ENCODE results near the gene ENKUR.
"Not testable (repeated sequence)": the region's sequence is repeated elsewhere in the genome, so short reads cannot be mapped to it uniquely, and the experiment has no call there.

The ENKUR gene

GRCh38 chr10:25023278-25023677, 7.3 kb upstream of the ENKUR start:
- no peak for DNase-seq (ENCODE audit: low spot score)

GRCh38 chr10:25018703-25019102, 2.7 kb upstream of the ENKUR start:
- no peak for DNase-seq (ENCODE audit: low spot score)

GRCh38 chr10:25017661-25018060, 1.7 kb upstream of the ENKUR start:
- DNase-seq (ENCODE audit: low spot score): no peak

- peak; percentile 7 for DNase-seq (ENCODE audit: low spot score)
These were observed 1.2 kb upstream of the ENKUR start for GRCh38 chr10:25017154-25017590.

GRCh38 chr10:25016376-25017153, 607 bp upstream of the ENKUR start, which contains the start of gene THNSL1:
THNSL1 (plus strand) TSS chr10:25016612; CDS start chr10:25023224, 6,612 bp downstream.
- DNase-seq (ENCODE audit: low spot score): peak; percentile 97

- DNase-seq (ENCODE audit: low spot score): no peak
These were observed 1.4 kb downstream of the ENKUR start for GRCh38 chr10:25014579-25014978.

GRCh38 chr10:25011591-25011990, 4.4 kb downstream of the ENKUR start:
- DNase-seq (ENCODE audit: low spot score): not testable (repeated sequence)

- no peak for DNase-seq (ENCODE audit: low spot score)
These were observed 17.9 kb downstream of the ENKUR start for GRCh38 chr10:24998044-24998443.

- no peak for DNase-seq (ENCODE audit: low spot score)
These were observed 20.9 kb downstream of the ENKUR start for GRCh38 chr10:24995072-24995471.

- DNase-seq (ENCODE audit: low spot score): no peak
These were observed 22.6 kb downstream of the ENKUR start for GRCh38 chr10:24993237-24993958.

GRCh38 chr10:24992512-24993133, 23.3 kb downstream of the ENKUR start:
- DNase-seq (ENCODE audit: low spot score): no peak

GRCh38 chr10:24991298-24991697, 24.7 kb downstream of the ENKUR start:
- DNase-seq (ENCODE audit: low spot score): no peak

GRCh38 chr10:24989867-24990266, 26.1 kb downstream of the ENKUR start:
- no peak for DNase-seq (ENCODE audit: low spot score)

- DNase-seq (ENCODE audit: low spot score): no peak
These were observed 26.9 kb downstream of the ENKUR start for GRCh38 chr10:24988831-24989640.

GRCh38 chr10:24984906-24985305, 31.1 kb downstream of the ENKUR start:
- no peak for DNase-seq (ENCODE audit: low spot score)

- DNase-seq (ENCODE audit: low spot score): no peak
These were observed 32.0 kb downstream of the ENKUR start for GRCh38 chr10:24983946-24984345.

- no peak for DNase-seq (ENCODE audit: low spot score)
These were observed 32.8 kb downstream of the ENKUR start for GRCh38 chr10:24983130-24983529.

GRCh38 chr10:24982319-24983112, 33.4 kb downstream of the ENKUR start:
- DNase-seq (ENCODE audit: low spot score): no peak

GRCh38 chr10:24981161-24981710, 34.7 kb downstream of the ENKUR start:
- DNase-seq (ENCODE audit: low spot score): no peak

GRCh38 chr10:24979685-24980084, 36.3 kb downstream of the ENKUR start:
- no peak for DNase-seq (ENCODE audit: low spot score)

GRCh38 chr10:24974976-24975375, 41.0 kb downstream of the ENKUR start:
- DNase-seq (ENCODE audit: low spot score): no peak

Data from hepatic stellate cell (primary cell).